Hepatocyte (in vitro differentiated cells): Measurements from ENCODE around the gene RBMS1.

Experiments used
- CTCF ChIP-seq: fragments of 200-600 bp; sonication (generic); IDR thresholded peaks from 2 replicates; pipeline ENCODE4 v1.5.1; 2016; ENCODE audit warnings: antibody characterized with exemption, mild to moderate bottlenecking; ENCODE audit not compliant: poor library complexity
- EZH2phosphoT487 ChIP-seq: fragments of 200-600 bp; sonication (generic); IDR thresholded peaks from one replicate; pipeline ENCODE4 v1.6.1; 2018; ENCODE audit warnings: antibody characterized with exemption, mild to moderate bottlenecking, low read depth, moderate library complexity; ENCODE audit not compliant: unreplicated experiment, severe bottlenecking

GRCh38 chr2:160292225-160292624 is 201.4 kb downstream of the RBMS1 start:
- peak; percentile 14 for TF ChIP-seq CTCF
- TF ChIP-seq EZH2phosphoT487, result no peak
